GM12878 (cell line): ENCODE results near the gene OR12D1.

Experiments used
- CTCF ChIP-seq, 3 experiments: IDR thresholded peaks in 2 of 3; conservative IDR thresholded peaks in 1 of 3; 2 replicates each; pipeline ENCODE4 v1.5.1; 2011; ENCODE audit warnings: low read depth in 3 of 3, low read length in 3 of 3, mild to moderate bottlenecking in 3 of 3, control low read depth in 2 of 3, moderate library complexity in 2 of 3, inconsistent platforms in 1 of 3, mixed read lengths in 1 of 3; ENCODE audit not compliant: control insufficient read depth in 2 of 3, insufficient read depth in 1 of 3; ENCODE audit errors: extremely low read depth in 1 of 3
- HCFC1 ChIP-seq: fragments of 150-350 bp; IDR thresholded peaks from 2 replicates; pipeline ENCODE4 v1.6.1; 2014; ENCODE audit warnings: low read length
- MYC ChIP-seq: IDR thresholded peaks from 2 replicates; pipeline ENCODE4 v1.6.1; 2011; ENCODE audit warnings: mild to moderate bottlenecking, low read length, moderate library complexity, inconsistent platforms; ENCODE audit not compliant: insufficient read depth, insufficient replicate concordance, insufficient read length, severe bottlenecking
- PAX5 ChIP-seq: IDR thresholded peaks from 2 replicates; pipeline ENCODE4 v1.6.1; 2011; ENCODE audit warnings: low read depth, low read length, borderline replicate concordance
- USF1 ChIP-seq: IDR thresholded peaks from 2 replicates; pipeline ENCODE4 v1.6.1; 2011; ENCODE audit warnings: borderline replicate concordance, low read depth, mild to moderate bottlenecking, moderate library complexity, mixed read lengths, low read length; ENCODE audit not compliant: insufficient read depth; ENCODE audit errors: extremely low read length

GRCh38 chr6:29368765-29369164 lies 46.0 kb upstream of the OR12D1 start, which contains the start of gene OR5V1:
- no peak for TF ChIP-seq CTCF (IDR thresholded peaks at IDR 0.05 in 2 of 3, conservative IDR thresholded peaks at IDR 0.05 in 1 of 3; ENCODE audit: control insufficient read depth in 2 of 3, extremely low read depth in 1 of 3, insufficient read depth in 1 of 3, low read depth in 3 of 3, low read length in 3 of 3)
- TF ChIP-seq MYC = no peak
- TF ChIP-seq HCFC1 = no peak
- no peak for TF ChIP-seq PAX5
- no peak for TF ChIP-seq USF1
